GM18868 (cell line): ENCODE measurements around the gene SLC17A4.
A peak's percentile ranks its signal among the peaks of the same experiment; 100 is the strongest.

ENCODE experiments used
- ATAC-seq: cut with Tn5 transposase; IDR thresholded peaks from one replicate; pipeline ENCODE4 v1.9.1; 2021; ENCODE audit warnings: mild to moderate bottlenecking, moderate library complexity; ENCODE audit not compliant: unreplicated experiment

SLC17A4 gene

DNA sequence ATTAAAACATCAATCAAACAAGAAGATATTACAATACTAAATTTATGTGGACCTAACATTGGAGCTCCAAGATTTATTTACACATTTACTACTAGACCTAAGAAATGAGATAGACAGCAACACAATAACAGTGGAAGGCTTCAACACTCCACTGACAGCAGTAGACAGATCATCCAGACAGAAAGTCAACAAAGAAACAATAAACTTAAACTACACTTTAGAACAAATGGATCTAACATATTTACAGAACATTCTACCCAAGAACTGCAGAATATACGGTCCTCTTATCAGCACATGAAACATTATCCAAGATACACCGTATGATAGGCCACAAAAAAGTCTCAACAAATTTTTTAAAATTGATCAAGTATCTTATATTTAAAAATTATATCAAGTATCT is 50.3 kb downstream of the SLC17A4 start:
- no peak for ATAC-seq

DNA sequence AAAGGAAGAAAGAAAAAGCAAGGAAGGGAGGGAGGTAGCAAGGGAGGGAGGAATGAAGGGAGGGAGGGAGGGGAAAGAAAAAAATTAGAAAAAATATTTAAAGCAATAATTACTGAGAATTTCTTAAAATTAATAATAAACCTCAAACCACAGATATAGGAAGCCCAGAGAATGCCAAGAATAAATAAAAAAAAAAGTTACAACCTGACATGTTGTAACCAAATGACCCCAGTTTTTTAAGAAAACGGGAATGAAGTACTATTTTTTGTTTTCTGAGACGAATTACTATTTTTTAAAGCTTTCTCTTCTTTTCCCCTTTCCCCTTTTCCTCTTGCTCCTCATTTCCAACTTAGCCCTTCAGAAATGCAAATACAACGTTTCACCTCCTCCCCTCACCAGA is 60.7 kb downstream of the SLC17A4 start:
- no peak for ATAC-seq

DNA sequence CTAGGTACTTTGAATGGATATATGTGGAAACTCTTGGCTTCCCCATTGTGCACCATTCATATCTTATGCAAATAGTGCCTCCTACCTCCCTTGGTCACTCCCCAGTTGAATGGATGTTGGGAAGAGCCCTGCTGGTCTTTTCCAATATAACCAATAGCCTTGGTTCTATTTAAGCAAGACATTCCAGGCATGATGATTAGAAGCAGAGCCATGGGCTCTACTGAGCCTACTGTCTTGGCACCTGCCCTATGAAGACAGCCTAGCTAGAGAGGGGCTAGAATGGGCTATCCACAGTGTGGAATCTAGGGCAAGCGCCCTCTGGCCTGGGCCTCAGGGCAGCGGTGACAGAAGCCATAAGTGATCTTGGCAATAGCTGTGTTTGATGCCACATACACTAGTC is 61.7 kb downstream of the SLC17A4 start:
- ATAC-seq, result no peak

DNA sequence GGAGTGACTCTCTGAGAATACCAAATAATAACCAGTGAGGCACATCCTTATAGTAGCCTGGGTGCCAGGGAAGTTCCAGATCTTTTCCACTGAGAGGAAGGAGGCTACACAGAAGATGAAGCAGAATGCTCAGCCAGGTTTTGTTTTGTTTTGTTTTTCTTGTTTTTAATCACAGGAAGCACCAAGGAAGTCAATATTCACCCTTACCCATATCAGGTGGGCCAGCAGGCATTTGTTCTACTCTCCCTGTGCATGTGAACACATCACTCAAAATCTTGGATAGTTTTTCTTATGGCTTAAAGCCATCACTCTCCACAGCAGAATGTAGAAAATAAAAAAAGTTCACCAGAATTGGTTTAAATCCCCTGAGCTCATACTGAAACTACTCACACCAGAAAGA is 66.8 kb downstream of the SLC17A4 start:
- ATAC-seq, result no peak

DNA sequence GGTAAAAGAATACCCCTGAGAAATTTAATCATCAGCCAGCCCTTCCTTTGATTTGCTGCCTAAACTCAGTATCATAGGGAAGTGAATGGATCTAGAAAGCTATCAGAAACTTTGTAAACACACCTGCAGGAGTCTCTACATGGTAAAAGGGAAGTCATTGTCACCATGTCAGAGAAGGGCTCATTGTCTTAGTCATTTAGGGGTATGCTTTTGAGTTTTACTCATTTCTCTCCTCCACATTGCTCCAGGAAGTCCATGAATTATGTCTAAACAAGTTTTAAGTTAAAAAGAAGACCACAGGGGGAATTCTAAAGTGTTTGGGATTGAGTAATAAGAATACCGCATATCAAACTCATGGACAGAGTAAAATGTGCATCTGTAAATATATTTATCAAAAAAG is 74.8 kb downstream of the SLC17A4 start:
- peak; percentile 68 for ATAC-seq

DNA sequence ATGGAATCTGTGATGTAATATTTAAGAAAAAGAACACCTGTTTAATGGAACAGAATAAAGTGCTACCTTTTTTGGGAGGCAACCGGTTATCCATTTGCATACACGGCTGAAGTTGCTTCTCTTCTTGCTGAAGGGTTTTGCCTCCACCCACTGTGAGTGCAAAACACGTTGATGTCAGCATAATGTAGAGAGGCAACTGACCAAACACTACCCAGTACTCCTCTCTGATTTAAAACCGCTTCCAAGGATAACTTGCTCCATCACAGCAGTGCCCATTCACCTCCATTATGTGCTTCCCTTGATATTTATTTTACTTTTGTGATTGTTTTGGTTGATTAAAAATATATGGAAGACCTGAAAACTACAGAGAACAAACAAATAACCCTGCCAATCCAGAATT is 75.9 kb downstream of the SLC17A4 start:
- ATAC-seq, result no peak
